Astrocyte (in vitro differentiated cells and primary cell): Measurements from ENCODE around the gene CRY2.

ENCODE experiments used
- CTCF ChIP-seq: IDR thresholded peaks from 2 replicates; pipeline ENCODE4 v1.5.1; 2011; ENCODE audit warnings: low read depth, mild to moderate bottlenecking, inconsistent platforms, low read length, moderate library complexity; ENCODE audit not compliant: insufficient read depth
- EZH2 ChIP-seq: IDR thresholded peaks from 2 replicates; pipeline ENCODE4 v1.6.1; 2012; ENCODE audit warnings: mild to moderate bottlenecking, low read length, inconsistent platforms; ENCODE audit not compliant: insufficient read depth

GRCh38 chr11:45832811-45833441 lies 14.3 kb upstream of the CRY2 start:
- TF ChIP-seq CTCF: no peak
- TF ChIP-seq EZH2: no peak
